PC-3 (cell line): ENCODE results near the gene IGLON5.

Source experiments
- EZH2 ChIP-seq: fragments of 300-600 bp; sonication (generic); IDR thresholded peaks from one replicate; pipeline ENCODE4 v1.6.1; 2017; ENCODE audit warnings: antibody characterized with exemption, mild to moderate bottlenecking, low read length; ENCODE audit not compliant: unreplicated experiment
- TF ChIP-seq, protein P1 (sequence below): fragments of 300-600 bp; sonication (generic); conservative IDR thresholded peaks from 2 replicates; pipeline ENCODE4 v1.5.1; 2017; ENCODE audit warnings: antibody characterized with exemption, low read depth, mild to moderate bottlenecking, low read length

DNA sequence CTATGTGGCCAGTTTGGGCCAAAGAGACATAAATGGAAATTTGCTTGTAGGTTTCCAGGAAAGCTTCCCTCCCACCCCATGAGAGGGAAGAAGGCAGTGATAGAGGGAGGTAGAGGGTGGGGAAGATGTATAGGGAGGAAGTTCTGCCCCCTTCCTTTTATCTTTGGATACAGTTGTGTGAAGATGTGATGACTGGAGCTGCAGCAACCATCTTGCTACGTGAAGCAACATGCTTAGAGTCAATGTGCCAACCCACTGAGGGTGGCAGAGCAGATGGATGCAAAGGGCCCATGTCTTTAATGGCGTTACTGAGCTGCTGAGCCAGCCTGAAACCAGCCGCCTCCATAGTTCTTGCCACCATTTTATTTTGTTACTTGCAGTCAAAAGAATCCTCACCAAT is 19.7 kb downstream of the IGLON5 start:
- TF ChIP-seq, protein P1, sequence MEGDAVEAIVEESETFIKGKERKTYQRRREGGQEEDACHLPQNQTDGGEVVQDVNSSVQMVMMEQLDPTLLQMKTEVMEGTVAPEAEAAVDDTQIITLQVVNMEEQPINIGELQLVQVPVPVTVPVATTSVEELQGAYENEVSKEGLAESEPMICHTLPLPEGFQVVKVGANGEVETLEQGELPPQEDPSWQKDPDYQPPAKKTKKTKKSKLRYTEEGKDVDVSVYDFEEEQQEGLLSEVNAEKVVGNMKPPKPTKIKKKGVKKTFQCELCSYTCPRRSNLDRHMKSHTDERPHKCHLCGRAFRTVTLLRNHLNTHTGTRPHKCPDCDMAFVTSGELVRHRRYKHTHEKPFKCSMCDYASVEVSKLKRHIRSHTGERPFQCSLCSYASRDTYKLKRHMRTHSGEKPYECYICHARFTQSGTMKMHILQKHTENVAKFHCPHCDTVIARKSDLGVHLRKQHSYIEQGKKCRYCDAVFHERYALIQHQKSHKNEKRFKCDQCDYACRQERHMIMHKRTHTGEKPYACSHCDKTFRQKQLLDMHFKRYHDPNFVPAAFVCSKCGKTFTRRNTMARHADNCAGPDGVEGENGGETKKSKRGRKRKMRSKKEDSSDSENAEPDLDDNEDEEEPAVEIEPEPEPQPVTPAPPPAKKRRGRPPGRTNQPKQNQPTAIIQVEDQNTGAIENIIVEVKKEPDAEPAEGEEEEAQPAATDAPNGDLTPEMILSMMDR: no peak
- TF ChIP-seq EZH2: no peak
